Spleen (tissue), 7 donors: ENCODE data around the gene SYK.

ENCODE experiments used
- CTCF ChIP-seq, 11 experiments: fragments of 200-600 bp in 7 of 11; fragments of 450-650 bp in 4 of 11; sonication (generic) in 4 of 11; IDR thresholded peaks in 8 of 11; conservative IDR thresholded peaks in 3 of 11; 1 replicate in 7 of 11; 2 replicates in 4 of 11; pipeline versions ENCODE4 v1.4.0 to v1.8.0; 2016 to 2021; ENCODE audit warnings: antibody characterized with exemption in 11 of 11, inconsistent platforms in 4 of 11, mild to moderate bottlenecking in 1 of 11
- POLR2A ChIP-seq, 3 donors: fragments of 450-650 bp; IDR thresholded peaks; one replicate each; pipeline ENCODE4 v1.5.1; 2017; ENCODE audit warnings: antibody characterized with exemption in 3 of 3, mild to moderate bottlenecking in 1 of 3
- POLR2AphosphoS5 ChIP-seq, 3 donors: sonication (generic); formaldehyde crosslinking; IDR thresholded peaks; one replicate each; pipeline ENCODE4 v1.5.1; 2017; ENCODE audit warnings: antibody characterized with exemption in 3 of 3
- donor health status: DM: no; HTN: no; CAD: no; lungs with moderate emphysema.
- donor health status: DM: no; HTN: no; CAD: no.
- donor health status: DM: no; HTN: no; CAD: no.

- TF ChIP-seq CTCF (IDR thresholded peaks at IDR 0.05 in 8 of 11, conservative IDR thresholded peaks at IDR 0.05 in 3 of 11) (peak in 2 of 11 experiments; percentile 12), POLR2A (IDR thresholded peaks at IDR 0.05) (no peak), POLR2AphosphoS5 (IDR thresholded peaks at IDR 0.05) (no peak)
Observed at GRCh38 chr9:90838098-90838497, 36.5 kb downstream of the SYK start.
